GM21529 (cell line): Measurements from ENCODE around the gene CDCP1.
"Not testable (repeated sequence)": the region's sequence is repeated elsewhere in the genome, so short reads cannot be mapped to it uniquely, and the experiment has no call there.

Source experiments
- ATAC-seq: cut with Tn5 transposase; IDR thresholded peaks from one replicate; pipeline ENCODE4 v1.9.1; 2021; ENCODE audit not compliant: unreplicated experiment

CDCP1 gene

GRCh38 chr3:45088543-45089358 is 57.4 kb downstream of the CDCP1 start:
- no peak for ATAC-seq

- ATAC-seq = no peak
Observed at GRCh38 chr3:45087155-45087554, 59.0 kb downstream of the CDCP1 start.

GRCh38 chr3:45084820-45085816 is 61.1 kb downstream of the CDCP1 start:
- ATAC-seq = no peak

- no peak for ATAC-seq
Observed at GRCh38 chr3:45084361-45084760, 61.8 kb downstream of the CDCP1 start.

GRCh38 chr3:45083023-45083422 is 63.2 kb downstream of the CDCP1 start:
- ATAC-seq = no peak

GRCh38 chr3:45082142-45082538 is 64.0 kb downstream of the CDCP1 start:
- no peak for ATAC-seq

GRCh38 chr3:45081506-45082141 is 64.6 kb downstream of the CDCP1 start:
- no peak for ATAC-seq

GRCh38 chr3:45080824-45081223 is 65.4 kb downstream of the CDCP1 start:
- ATAC-seq = no peak

GRCh38 chr3:45079715-45080114 is 66.5 kb downstream of the CDCP1 start:
- no peak for ATAC-seq

- ATAC-seq = no peak
Observed at GRCh38 chr3:45078910-45079522, 67.2 kb downstream of the CDCP1 start.

GRCh38 chr3:45078256-45078655 is 67.9 kb downstream of the CDCP1 start:
- not testable (repeated sequence) for ATAC-seq

GRCh38 chr3:45075821-45076625 is 70.2 kb downstream of the CDCP1 start:
- ATAC-seq = no peak

- ATAC-seq = no peak
Observed at GRCh38 chr3:45071075-45071474, 75.1 kb downstream of the CDCP1 start.

- no peak for ATAC-seq
Observed at GRCh38 chr3:45067941-45068340, 78.2 kb downstream of the CDCP1 start.

GRCh38 chr3:45067486-45067885 is 78.7 kb downstream of the CDCP1 start:
- no peak for ATAC-seq

- no peak for ATAC-seq
Observed at GRCh38 chr3:45066109-45066801, 79.9 kb downstream of the CDCP1 start.

- no peak for ATAC-seq
Observed at GRCh38 chr3:45065373-45065720, 80.8 kb downstream of the CDCP1 start.

- ATAC-seq = no peak
Observed at GRCh38 chr3:45064512-45065372, 81.4 kb downstream of the CDCP1 start.

- ATAC-seq = no peak
Observed at GRCh38 chr3:45062697-45063070, 83.5 kb downstream of the CDCP1 start.
